Stimulated activated CD4-positive, alpha-beta T cell treated with anti-CD3 and anti-CD28 coated beads, Interleukin-4, amount 100 ng/mL, for 24 hours (primary cell): ENCODE results near the gene PTS.

Experiments
- DNase-seq: peaks from one replicate; pipeline ENCODE4 v3.0.0-alpha.2; 2020

PTS gene

DNA sequence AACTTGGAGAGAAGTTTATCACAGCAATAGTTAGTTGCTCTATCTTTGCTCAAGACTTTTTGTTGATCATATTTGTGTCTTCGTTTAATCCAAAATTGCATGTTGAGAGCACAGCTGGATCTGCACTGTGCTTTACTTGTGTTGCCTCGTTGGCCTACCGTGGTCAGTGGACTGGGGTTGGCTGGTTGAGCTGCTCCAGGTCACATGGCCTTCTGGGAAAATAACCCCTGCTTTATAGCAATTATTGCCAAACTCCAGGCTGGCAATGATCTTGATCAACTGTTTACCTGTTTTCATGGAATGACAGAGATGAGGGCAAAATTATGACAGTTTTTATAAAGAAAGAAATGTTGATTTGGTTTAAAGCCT lies 40.2 kb downstream of the PTS start:
- no peak for DNase-seq

DNA sequence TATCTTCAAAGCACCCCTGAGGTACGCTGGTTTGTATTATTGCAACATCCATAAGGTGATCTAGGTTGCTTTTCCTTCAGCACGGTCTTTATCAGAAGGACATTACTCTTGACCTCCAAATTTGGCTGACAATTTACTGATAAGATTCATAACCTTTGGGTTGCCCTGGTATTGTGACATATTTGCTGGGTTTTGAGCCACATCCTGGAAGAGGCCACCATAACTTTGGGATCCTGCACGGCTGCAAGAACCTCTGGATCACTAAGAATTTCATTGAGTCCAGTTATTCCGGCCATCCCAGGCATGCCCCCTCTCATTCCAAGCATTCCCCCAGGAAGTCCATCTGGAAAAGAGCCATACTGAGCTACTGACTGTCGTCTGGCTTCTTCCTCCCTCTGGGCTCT lies 41.0 kb downstream of the PTS start:
- no peak for DNase-seq

DNA sequence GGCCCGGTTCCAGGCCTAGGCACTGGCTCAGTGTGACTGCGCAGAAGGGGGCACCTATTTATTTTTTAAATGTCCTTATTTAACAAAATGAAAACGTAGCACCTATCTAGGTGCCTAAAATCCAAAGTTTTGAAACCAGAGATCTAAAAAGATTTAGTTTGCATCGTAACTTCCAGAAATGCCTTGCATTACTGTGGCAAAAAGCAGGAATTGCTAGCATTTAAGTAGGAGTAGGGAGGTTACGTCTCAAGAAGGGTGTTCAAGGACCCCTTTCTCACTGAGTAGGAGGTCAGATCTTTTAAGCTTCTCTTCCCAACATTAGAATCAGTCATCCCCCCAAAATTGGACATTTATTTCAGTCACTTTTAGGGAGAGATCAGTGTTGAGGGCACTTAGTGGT lies 42.2 kb downstream of the PTS start:
- DNase-seq: no peak

GRCh38 chr11:112269139-112269538 lies 42.9 kb downstream of the PTS start:
- no peak for DNase-seq

DNA sequence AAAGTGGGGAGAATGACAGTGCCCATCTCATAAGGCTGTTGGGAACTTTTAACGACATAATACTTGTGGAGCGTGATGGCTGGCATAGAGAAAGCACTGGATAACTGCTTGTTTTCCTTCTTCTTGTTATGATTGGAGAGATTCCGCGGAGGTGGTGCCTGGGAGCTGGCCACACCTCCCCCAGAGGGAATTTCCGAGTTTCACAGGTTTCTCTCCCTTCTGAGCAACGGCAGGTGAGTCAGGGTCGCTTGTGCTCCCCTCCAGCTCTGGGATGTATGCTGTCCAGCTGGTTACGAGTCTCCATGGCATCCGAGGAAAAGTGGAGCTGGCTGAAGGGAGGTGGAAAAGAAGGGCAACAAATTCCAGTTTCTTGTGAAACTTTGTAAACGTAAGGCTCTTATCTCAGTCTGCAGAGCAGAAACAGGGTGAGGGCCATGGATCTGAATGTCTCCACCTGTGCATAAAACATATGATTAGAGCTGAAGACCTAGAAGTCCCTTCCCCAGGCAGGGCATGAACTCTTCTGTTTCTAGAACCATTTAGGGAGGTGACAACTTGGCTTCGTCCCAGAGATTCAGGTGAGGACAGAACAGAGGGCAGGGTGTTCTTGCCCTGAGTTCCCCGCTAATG lies 44.4 kb downstream of the PTS start:
- no peak for DNase-seq

DNA sequence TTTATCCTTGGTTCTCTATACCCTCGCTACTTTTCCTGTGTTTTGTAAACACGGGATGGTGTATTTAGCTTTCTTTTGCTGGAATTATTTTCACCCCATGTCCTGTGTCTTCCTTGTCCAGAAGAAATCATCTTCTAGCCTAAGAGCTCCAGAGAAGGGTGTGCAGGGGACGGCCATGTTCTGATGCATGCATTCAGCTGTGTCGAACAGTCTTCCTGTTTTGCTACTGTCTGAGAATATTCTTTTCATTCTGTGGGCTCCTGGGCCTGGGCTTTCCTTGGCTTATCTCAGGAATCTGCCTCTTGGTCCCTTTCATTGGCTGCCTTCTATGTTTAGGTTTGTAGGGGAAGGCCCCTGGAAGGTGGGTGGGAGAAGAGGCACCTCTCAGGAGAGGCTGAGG lies 45.0 kb downstream of the PTS start:
- DNase-seq: no peak

- DNase-seq: no peak
Measured at GRCh38 chr11:112273066-112273465, 46.8 kb downstream of the PTS start.

DNA sequence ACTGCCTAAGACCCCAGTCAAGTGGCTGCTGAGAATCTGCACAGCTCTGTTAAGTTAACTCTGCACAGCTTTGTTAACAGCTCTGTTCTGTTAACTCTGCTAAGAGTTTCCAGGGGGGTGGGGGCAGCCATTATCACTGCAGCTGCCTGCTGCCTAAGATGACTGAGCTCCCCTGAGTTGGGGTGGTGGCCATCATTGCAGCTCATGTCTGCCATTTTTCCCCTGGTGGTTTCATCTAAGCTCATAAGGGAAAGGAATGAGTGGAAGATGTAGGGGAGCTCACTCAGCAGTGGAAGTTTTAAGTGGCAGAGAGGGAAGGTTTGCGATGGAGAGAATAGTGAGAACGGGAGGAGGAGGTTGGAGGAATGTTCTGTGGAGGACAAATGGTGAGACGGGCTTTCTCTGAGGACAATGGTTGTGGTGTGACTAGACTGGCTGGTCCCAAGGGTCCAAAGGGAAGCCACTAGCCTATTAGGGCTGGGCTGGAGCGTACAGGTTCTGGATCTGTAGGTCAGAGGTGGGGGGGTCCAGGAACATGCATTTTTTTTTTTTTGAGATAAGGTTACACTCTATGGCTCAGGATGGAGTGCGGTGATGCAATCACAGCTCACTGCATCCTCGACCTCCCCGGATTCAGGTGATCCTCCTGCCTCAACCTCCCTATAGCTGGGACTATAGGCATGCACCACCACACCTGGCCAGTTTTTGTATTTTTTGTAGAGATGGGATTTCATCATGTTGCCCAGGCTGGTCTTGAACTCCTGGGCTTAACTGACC lies 48.0 kb downstream of the PTS start:
- DNase-seq: no peak

GRCh38 chr11:112277029-112277428 lies 50.8 kb downstream of the PTS start:
- no peak for DNase-seq

DNA sequence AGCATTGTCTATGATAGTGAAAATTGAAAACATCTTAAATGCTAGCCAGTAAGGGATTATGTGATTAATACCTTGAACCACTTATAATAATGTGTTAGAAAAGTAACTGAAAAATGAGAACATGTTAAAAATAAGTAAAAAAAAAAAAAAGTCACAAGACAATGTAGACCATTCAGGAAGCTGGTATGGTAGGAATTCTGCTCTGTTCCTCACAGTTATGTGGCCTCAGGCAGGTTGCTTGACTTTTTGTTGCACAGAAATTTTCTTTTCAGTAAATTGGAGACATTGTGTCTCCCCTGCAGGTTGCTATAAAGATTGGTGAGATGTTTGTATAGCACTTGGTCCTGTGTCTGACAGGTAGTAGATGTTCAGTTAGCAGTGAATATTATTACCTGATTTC lies 51.7 kb downstream of the PTS start:
- no peak for DNase-seq

- DNase-seq: no peak
Measured at GRCh38 chr11:112278803-112279202, 52.6 kb downstream of the PTS start.

GRCh38 chr11:112279901-112280267 lies 53.7 kb downstream of the PTS start:
- DNase-seq: peak; percentile 76

DNA sequence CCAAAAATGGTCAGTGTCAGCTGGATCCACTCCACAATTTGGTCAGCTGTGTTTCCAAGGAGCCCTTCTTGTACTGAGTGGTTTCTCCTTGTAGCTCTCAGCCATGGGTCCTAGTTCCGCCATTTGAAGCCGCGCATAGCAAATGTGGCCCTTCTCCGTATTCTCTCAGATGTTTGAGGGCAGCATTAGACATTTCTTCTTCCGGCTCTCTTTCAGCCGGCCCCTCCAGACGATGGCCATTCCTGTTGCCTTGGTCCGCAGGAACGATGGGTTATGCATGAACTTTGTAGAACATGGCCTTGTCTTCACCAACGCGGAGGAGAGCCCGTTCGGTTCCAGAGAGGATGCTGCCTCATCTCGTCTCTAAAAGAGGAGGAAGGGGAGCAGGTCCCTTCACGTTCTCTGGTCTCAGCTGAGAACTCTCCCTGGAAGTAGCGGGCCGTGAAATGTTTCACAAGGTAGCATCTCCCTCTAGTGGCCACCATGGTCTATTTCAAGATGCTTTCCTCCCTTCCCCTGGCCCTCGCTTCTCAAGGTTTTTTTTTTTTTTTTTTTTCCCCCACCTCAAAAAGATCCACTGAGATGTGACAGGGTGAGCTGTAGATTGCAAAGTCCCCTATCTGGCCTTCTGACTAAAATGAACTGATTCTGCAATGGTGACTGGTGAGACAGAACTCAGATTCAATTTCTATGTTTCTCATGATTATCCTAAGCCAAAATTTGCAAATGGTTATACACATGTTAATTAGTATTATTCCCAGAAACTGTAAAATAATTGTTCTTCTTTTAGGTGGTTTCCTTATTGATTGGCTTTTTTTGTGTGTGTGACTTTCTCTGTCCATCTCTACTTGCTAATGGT lies 54.3 kb downstream of the PTS start:
- peak; percentile 75 for DNase-seq

GRCh38 chr11:112281726-112282125 lies 55.5 kb downstream of the PTS start:
- DNase-seq: no peak
